Trophoblast cell (in vitro differentiated cells and primary cell): ENCODE measurements around the gene DNAJC13.

Experiments
- DNase-seq, 2 donors: peaks; one replicate each; pipeline ENCODE4 v3.0.0-alpha.2; 2016
- H2AFZ ChIP-seq: 2 replicates; pipeline ENCODE4 v1.6.1; 2013; ENCODE audit warnings: low read length, moderate library complexity, mild to moderate bottlenecking; ENCODE audit not compliant: insufficient read depth, poor library complexity
- H2AK5ac ChIP-seq: 2 replicates; pipeline ENCODE4 v1.6.1; 2013; ENCODE audit warnings: mild to moderate bottlenecking, low read length
- H2BK120ac ChIP-seq: 2 replicates; pipeline ENCODE4 v1.6.1; 2013; ENCODE audit warnings: low read length, mild to moderate bottlenecking, moderate library complexity; ENCODE audit not compliant: insufficient read depth, poor library complexity
- H2BK12ac ChIP-seq: 2 replicates; pipeline ENCODE4 v1.6.1; 2013; ENCODE audit warnings: mild to moderate bottlenecking, low read length, moderate library complexity
- H2BK5ac ChIP-seq: 2 replicates; pipeline ENCODE4 v1.6.1; 2013; ENCODE audit warnings: low read length, low read depth, moderate library complexity, mild to moderate bottlenecking; ENCODE audit not compliant: poor library complexity
- H3K14ac ChIP-seq: 2 replicates; pipeline ENCODE4 v1.6.1; 2013; ENCODE audit warnings: mild to moderate bottlenecking, low read length
- H3K18ac ChIP-seq: 2 replicates; pipeline ENCODE4 v1.6.1; 2013; ENCODE audit warnings: mild to moderate bottlenecking, low read length
- H3K23ac ChIP-seq: 2 replicates; pipeline ENCODE4 v1.6.1; 2013; ENCODE audit warnings: low read length
- H3K27ac ChIP-seq: 2 replicates; pipeline ENCODE4 v1.5.1; 2013; ENCODE audit warnings: low read depth, mild to moderate bottlenecking, inconsistent platforms, low read length, moderate library complexity
- H3K27me3 ChIP-seq: 2 replicates; pipeline ENCODE4 v1.6.1; 2013; ENCODE audit warnings: inconsistent platforms, mild to moderate bottlenecking, low read length, moderate library complexity; ENCODE audit not compliant: insufficient read depth
- H3K36me3 ChIP-seq, 2 experiments: 1 replicate in 1 of 2; 2 replicates in 1 of 2; pipeline ENCODE4 v1.6.1; 2013; ENCODE audit warnings: low read length in 2 of 2, mild to moderate bottlenecking in 2 of 2, moderate library complexity in 1 of 2; ENCODE audit not compliant: insufficient read depth in 2 of 2, control insufficient read depth in 1 of 2
- H3K4ac ChIP-seq: 2 replicates; pipeline ENCODE4 v1.6.1; 2013; ENCODE audit warnings: low read depth, mild to moderate bottlenecking, low read length, moderate library complexity
- H3K4me1 ChIP-seq, 2 experiments: 1 replicate in 1 of 2; 2 replicates in 1 of 2; pipeline ENCODE4 v1.6.1; 2013; ENCODE audit warnings: low read length in 2 of 2, mild to moderate bottlenecking in 2 of 2, moderate library complexity in 1 of 2; ENCODE audit not compliant: insufficient read depth in 2 of 2, control insufficient read depth in 1 of 2
- H3K4me2 ChIP-seq: 2 replicates; pipeline ENCODE4 v1.6.1; 2013; ENCODE audit warnings: inconsistent platforms, mild to moderate bottlenecking, low read length, moderate library complexity
- H3K4me3 ChIP-seq: 2 replicates; pipeline ENCODE4 v1.5.1; 2013; ENCODE audit warnings: mild to moderate bottlenecking, low read depth, low read length, inconsistent platforms
- H3K79me1 ChIP-seq: one replicate; pipeline ENCODE4 v1.6.1; 2013; ENCODE audit warnings: low read length
- H3K79me2 ChIP-seq: 2 replicates; pipeline ENCODE4 v1.6.1; 2013; ENCODE audit warnings: low read length, mild to moderate bottlenecking; ENCODE audit not compliant: control insufficient read depth, insufficient read depth, poor library complexity
- H3K9ac ChIP-seq: 2 replicates; pipeline ENCODE4 v1.6.1; 2013; ENCODE audit warnings: mild to moderate bottlenecking, low read length
- H3K9me3 ChIP-seq: 2 replicates; pipeline ENCODE4 v1.6.1; 2013; ENCODE audit warnings: low read depth, mild to moderate bottlenecking, control low read depth, inconsistent platforms, low read length; ENCODE audit not compliant: insufficient read depth
- H4K12ac ChIP-seq: 2 replicates; pipeline ENCODE4 v1.6.1; 2013; ENCODE audit warnings: low read depth, mild to moderate bottlenecking, low read length, moderate library complexity
- H4K8ac ChIP-seq: 2 replicates; pipeline ENCODE4 v1.6.1; 2013; ENCODE audit warnings: low read depth, mild to moderate bottlenecking, low read length, moderate library complexity
- H4K91ac ChIP-seq: one replicate; pipeline ENCODE4 v1.6.1; 2013; ENCODE audit warnings: low read depth, mild to moderate bottlenecking, low read length, moderate library complexity
- WGBS: extraction: QIAGEN DNeasy Blood & Tissue Kit; methylation state at CpG from one replicate; pipeline ENCODE4 v1.1.7; 2013; ENCODE audit warnings: missing lambda C conversion rate; ENCODE audit not compliant: insufficient read length, insufficient coverage; ENCODE audit errors: extremely low coverage; 5-methylcytosine and 5-hydroxymethylcytosine counted together

Gene DNAJC13

DNA sequence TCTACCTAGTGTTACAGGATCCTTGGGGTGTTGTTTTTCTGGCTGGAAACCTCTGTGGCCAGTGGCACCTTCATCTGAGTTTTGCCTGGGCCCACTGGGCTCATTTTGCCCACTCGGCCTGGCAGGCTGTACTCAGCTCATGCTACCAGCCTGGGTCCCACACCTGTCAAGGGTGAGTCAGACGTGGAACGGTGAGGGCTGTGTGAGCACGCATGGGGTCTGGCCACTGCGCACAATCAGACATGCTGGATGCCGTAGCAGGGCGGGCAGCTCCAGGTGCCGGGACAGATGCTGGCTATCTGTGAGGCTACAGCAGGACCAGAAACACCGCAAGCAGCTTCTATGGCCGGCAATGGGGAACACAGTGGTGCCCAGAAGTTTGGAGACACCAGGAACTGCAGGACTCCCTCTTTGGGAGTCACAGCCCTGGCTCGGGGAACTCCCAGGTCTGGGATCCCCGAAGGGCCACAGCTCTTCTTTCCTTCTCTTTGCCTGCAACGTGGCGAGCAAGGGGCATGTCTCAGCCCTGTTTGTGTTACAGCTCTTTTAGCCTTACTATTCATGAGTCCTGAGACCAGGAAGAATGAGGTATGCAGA, 35.9 kb upstream of the DNAJC13 start:
- no peak overlapping the region for H3K9ac ChIP-seq
- no CpG with 5 or more reads among the region's 14 CpGs for WGBS
- H2AK5ac ChIP-seq = no peak overlapping the region
- no peaks in the 10 kb centered on the region for H3K36me3 ChIP-seq
- DNase-seq = no peak
- no peak overlapping the region for H2AFZ ChIP-seq
- H4K8ac ChIP-seq = no peak overlapping the region
- H3K4ac ChIP-seq = no peak overlapping the region
- no peaks in the 10 kb centered on the region for H3K4me1 ChIP-seq
- H3K79me2 ChIP-seq = no peaks in the 10 kb centered on the region
- H4K91ac ChIP-seq = no peak overlapping the region
- no peak overlapping the region for H2BK5ac ChIP-seq
- no peak overlapping the region for H3K18ac ChIP-seq
- no peak overlapping the region for H3K27ac ChIP-seq
- peaks cover 2% of the 10 kb centered on the region for H3K79me1 ChIP-seq
- H4K12ac ChIP-seq = no peak overlapping the region
- H3K27me3 ChIP-seq = no peaks in the 10 kb centered on the region
- no peak overlapping the region for H3K23ac ChIP-seq
- H2BK12ac ChIP-seq = no peak overlapping the region
- H3K4me2 ChIP-seq = no peak overlapping the region
- no peak overlapping the region for H3K14ac ChIP-seq
- no peak overlapping the region for H3K4me3 ChIP-seq
- peaks cover 2% of the 10 kb centered on the region for H3K9me3 ChIP-seq
- H2BK120ac ChIP-seq = no peak overlapping the region

DNA sequence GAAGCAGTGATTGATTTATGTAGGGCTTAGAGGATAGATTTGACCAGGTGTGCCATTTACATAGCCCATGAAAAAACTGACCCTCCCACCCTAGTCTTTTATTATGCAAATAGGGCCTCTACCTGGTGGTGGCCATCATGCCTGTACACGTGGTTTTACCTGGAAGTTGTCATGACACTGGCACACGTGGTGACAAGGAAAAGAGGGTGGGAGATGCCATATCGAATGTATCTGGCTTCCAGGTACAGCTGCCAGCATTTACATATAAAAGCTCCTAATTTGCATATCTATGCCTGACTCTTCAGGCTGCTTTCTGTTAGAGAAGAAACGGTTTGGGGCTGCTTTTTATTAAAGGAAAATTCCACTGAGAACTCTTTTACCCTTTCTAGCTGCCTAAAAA, 35.0 kb upstream of the DNAJC13 start:
- WGBS = no CpG with 5 or more reads among the region's 4 CpGs
- Histone ChIP-seq H4K91ac (no peak overlapping the region), H3K4ac (no peak overlapping the region), H4K8ac (no peak overlapping the region), H3K23ac (no peak overlapping the region), H3K79me1 (peaks cover 2% of the 10 kb centered on the region), H3K4me3 (no peak overlapping the region), H2BK12ac (no peak overlapping the region), H3K36me3 (no peaks in the 10 kb centered on the region), H3K14ac (no peak overlapping the region), H3K79me2 (no peaks in the 10 kb centered on the region), H2AFZ (no peak overlapping the region), H2BK120ac (no peak overlapping the region), H3K18ac (no peak overlapping the region), H3K4me1 (no peaks in the 10 kb centered on the region), H3K9ac (no peak overlapping the region), H2BK5ac (no peak overlapping the region), H3K9me3 (peaks cover 2% of the 10 kb centered on the region), H3K27ac (no peak overlapping the region), H3K27me3 (no peaks in the 10 kb centered on the region), H4K12ac (no peak overlapping the region), H3K4me2 (no peak overlapping the region), H2AK5ac (no peak overlapping the region)
- no peak for DNase-seq

DNA sequence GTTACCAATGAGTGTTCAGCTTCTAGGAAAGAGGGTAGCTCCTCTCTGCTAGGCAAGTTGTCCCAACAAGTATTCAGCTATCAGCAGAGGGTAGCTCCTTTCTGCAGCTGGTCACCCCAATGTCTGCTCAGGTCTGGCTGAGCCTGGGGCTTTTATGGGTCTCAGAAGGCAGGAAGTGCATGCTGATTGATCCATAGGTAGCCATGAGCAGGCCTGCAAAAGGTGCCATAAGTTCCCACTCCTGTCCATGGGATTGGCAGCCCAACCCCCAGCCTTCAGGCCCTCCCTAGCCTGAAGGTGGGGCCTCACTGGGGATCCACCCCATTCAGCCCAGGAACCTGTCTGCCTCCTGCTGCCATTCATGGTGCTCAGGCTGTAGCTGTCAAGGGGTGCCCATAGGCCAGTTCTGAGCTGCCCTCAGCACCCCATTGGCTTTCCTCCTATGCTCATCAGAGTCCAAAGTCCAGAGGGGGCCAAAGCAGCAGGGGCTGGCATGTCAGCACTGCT, 34.6 kb upstream of the DNAJC13 start:
- Histone ChIP-seq H3K4me1 (no peaks in the 10 kb centered on the region), H3K27ac (no peak overlapping the region), H3K14ac (no peak overlapping the region), H3K27me3 (no peaks in the 10 kb centered on the region), H3K18ac (no peak overlapping the region), H3K4me3 (no peak overlapping the region), H3K79me2 (no peaks in the 10 kb centered on the region), H3K4ac (no peak overlapping the region), H3K36me3 (no peaks in the 10 kb centered on the region), H2AFZ (no peak overlapping the region), H3K9me3 (peaks cover 2% of the 10 kb centered on the region), H3K9ac (no peak overlapping the region), H4K12ac (no peak overlapping the region), H3K79me1 (peaks cover 2% of the 10 kb centered on the region), H4K91ac (no peak overlapping the region), H2BK5ac (no peak overlapping the region), H3K4me2 (no peak overlapping the region), H4K8ac (no peak overlapping the region), H2AK5ac (no peak overlapping the region), H3K23ac (no peak overlapping the region), H2BK120ac (no peak overlapping the region), H2BK12ac (no peak overlapping the region)
- no peak for DNase-seq

DNA sequence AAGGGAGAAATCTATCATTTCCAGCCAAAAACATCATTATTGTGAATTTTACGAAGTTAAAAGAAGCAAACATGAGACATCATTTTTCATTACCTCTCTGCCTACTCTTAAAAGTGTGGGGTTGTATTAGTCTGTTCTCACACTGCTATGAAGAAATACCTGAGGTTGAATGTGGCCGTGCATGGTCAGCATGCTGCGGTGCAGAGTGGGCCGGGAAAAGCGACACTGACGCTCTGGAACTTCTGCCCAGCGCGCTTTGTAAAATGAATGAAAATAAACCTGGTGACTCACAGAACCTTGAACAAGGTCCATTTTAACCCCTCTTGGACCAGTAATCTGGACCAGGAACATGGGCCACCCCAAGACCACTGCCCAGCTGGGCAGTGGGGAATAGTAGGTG, 31.0 kb upstream of the DNAJC13 start:
- no peak overlapping the region for H3K14ac ChIP-seq
- WGBS = no CpG with 5 or more reads among the region's 8 CpGs

More for the DNA sequence above, 31.0 kb upstream of the DNAJC13 start:
- Histone ChIP-seq H3K4me1 (no peaks in the 10 kb centered on the region), H3K9ac (no peak overlapping the region), H2BK5ac (no peak overlapping the region), H2BK12ac (no peak overlapping the region), H4K91ac (no peak overlapping the region), H3K27me3 (no peaks in the 10 kb centered on the region), H3K4me2 (no peak overlapping the region), H3K23ac (no peak overlapping the region), H3K36me3 (no peaks in the 10 kb centered on the region), H2AFZ (no peak overlapping the region), H4K8ac (no peak overlapping the region), H2BK120ac (no peak overlapping the region), H3K18ac (no peak overlapping the region), H2AK5ac (no peak overlapping the region), H3K79me2 (no peaks in the 10 kb centered on the region), H3K9me3 (peaks cover 2% of the 10 kb centered on the region), H3K27ac (no peak overlapping the region), H4K12ac (no peak overlapping the region), H3K79me1 (no peaks in the 10 kb centered on the region), H3K4me3 (no peak overlapping the region), H3K4ac (no peak overlapping the region)
- no peak for DNase-seq
